Naive thymus-derived CD8-positive, alpha-beta T cell (primary cell): ENCODE data around the gene CMIP. TPM values are rescaled to one million over a fixed set of nuclear protein-coding genes. Genes with fewer than 3 reads are reported as not detected.

ENCODE experiments used
- ATAC-seq, 2 donors: fragments of 150-1000 bp; cut with Tn5 transposase in 1 of 2; sonication (Bioruptor Pico), chemical (Tn5 transposase) in 1 of 2; 1 replicate in 1 of 2; 2 replicates in 1 of 2; pipeline ENCODE4 v1.10.0; 2021; ENCODE audit warnings: mild to moderate bottlenecking in 2 of 2, moderate library complexity in 2 of 2
- POLR2A ChIA-PET: fragments of 350-600 bp; sonication (Branson Sonifier 250); formaldehyde crosslinking; loops from one replicate; lab custom pipeline; 2021; ENCODE audit warnings: antibody characterized with exemption; lab: Charles Lee
- DNase-seq, 10 donors: peaks; one replicate each; pipeline versions ENCODE4 v3.0.0 to v3.0.0-alpha.2; 2020 to 2022
- H3K27ac Mint-ChIP-seq, 10 donors: one replicate each; pipeline ENCODE4 v1.8.0; 2020 to 2022; ENCODE audit warnings: mild to moderate bottlenecking in 10 of 10, mixed read lengths in 10 of 10, moderate library complexity in 4 of 10, inconsistent platforms in 1 of 10
- H3K27me3 Mint-ChIP-seq, 5 donors: one replicate each; pipeline ENCODE4 v1.8.0; 2021 to 2022; ENCODE audit warnings: mixed read lengths in 5 of 5
- H3K36me3 Mint-ChIP-seq, 3 donors: one replicate each; pipeline ENCODE4 v1.8.0; 2020 to 2022; ENCODE audit warnings: mixed read lengths in 3 of 3, mild to moderate bottlenecking in 2 of 3, inconsistent platforms in 1 of 3
- H3K4me1 Mint-ChIP-seq, 4 donors: one replicate each; pipeline ENCODE4 v1.8.0; 2021 to 2022; ENCODE audit warnings: mixed read lengths in 4 of 4
- H3K4me3 Mint-ChIP-seq, 10 donors: one replicate each; pipeline ENCODE4 v1.8.0; 2020 to 2022; ENCODE audit warnings: mild to moderate bottlenecking in 10 of 10, mixed read lengths in 10 of 10, moderate library complexity in 6 of 10, inconsistent platforms in 1 of 10
- H3K9me3 Mint-ChIP-seq, 9 donors: one replicate each; pipeline ENCODE4 v1.8.0; 2020 to 2022; ENCODE audit warnings: mixed read lengths in 9 of 9, mild to moderate bottlenecking in 3 of 9, inconsistent platforms in 1 of 9, moderate library complexity in 1 of 9
- polyA plus RNA-seq, 3 donors: library from polyadenylated mRNA; unstranded; fragments of 300-500 nt; fragmentation: Illumina TruSeq; gene quantifications; one replicate each; pipeline ENCODE4 v1.2.3, GENCODE V29; 2021
- total RNA-seq, 8 experiments: library from RNA in 2 of 8; stranded (reverse) in 2 of 8; gene quantifications; one replicate each; pipeline ENCODE4 v1.2.3 and lab custom pipeline; 2021 to 2026

The CMIP gene
- total and polyA plus RNA-seq, 5 experiments from 2014 or later, result 0.31 to 41.5 (median 1.3) TPM

DNA sequence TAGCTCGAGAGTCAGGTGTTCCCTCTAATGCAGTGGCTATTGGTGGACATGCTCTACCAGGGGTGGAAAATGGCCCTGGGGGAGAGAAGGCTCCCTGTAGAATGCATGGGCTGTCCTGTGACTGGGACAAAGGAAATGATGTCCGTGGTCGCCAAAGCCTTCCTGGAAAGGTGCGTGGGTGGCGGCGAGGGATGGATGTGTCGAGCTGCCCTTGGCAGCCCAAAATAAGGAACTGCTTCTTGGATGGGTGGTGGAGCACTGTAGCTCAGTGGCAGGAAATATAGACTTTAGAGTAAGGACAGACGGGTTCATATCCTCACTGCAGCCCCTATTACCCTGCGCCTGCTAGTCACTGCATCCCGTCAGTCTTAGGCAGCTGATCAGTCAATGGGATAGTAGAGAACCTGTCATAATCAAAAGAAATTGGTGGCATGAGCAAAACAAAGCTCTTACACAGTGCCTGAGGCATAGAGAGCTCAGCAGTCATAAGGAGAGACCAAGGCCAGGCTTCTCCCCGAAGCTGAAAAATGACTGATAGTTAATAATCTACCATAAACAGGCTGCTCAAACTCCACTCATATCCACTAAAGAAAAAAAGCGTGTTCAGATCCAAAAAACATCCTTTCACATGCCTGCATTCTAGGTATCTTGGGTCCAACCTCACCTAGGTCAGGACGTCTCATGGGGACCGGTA lies 211.0 kb downstream of the CMIP start:
- Mint-ChIP-seq H3K4me1 (peaks cover 0 to 10% (median 0%) of the 10 kb centered on the region in 4 donors), H3K36me3 (peaks cover 0 to 69% (median 6%) of the 10 kb centered on the region in 3 donors), H3K27me3 (no peaks in the 10 kb centered on the region), H3K4me3 (no peak overlapping the region), H3K9me3 (no peaks in the 10 kb centered on the region), H3K27ac (peak overlapping the region in 8 of 10 donors; percentile 2 to 63 (median 32))
- DNase-seq (no peak), ATAC-seq (no peak)
- POLR2A ChIA-PET, result no interaction called here

GRCh38 chr16:81657224-81657623 lies 212.6 kb downstream of the CMIP start:
- ATAC-seq (no peak), DNase-seq (no peak)
- Mint-ChIP-seq H3K9me3 (no peaks in the 10 kb centered on the region), H3K4me3 (no peak overlapping the region), H3K36me3 (peaks cover 0 to 71% (median 4%) of the 10 kb centered on the region in 3 donors), H3K27me3 (no peaks in the 10 kb centered on the region), H3K4me1 (peaks cover 0 to 10% (median 0%) of the 10 kb centered on the region in 4 donors), H3K27ac (peak overlapping the region in 3 of 10 donors; percentile 40 to 62 (median 55))
- POLR2A ChIA-PET, result no interaction called here

DNA sequence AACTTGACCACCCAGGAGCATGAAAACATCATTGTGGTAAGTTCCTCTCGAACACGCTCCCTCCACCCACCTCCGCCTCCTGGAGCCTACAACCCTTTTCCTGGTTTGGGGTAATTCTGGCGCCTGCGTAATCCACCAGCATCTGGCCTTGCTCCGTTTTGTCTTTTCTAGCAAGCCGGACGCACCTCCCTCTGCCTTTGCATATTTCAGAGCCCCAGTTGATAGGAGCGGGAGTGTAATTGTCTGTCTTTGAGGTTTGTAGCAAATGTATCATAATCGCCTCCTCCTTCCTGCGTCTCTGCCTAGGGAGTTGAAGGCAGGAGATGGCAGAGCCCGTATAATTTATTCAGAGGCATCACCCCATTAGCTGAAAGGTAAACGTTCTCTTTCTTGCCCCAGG lies 213.2 kb downstream of the CMIP start:
- H3K27ac Mint-ChIP-seq, result peak overlapping the region in 6 of 10 donors; percentile 8 to 62 (median 48)
- POLR2A ChIA-PET, result no interaction called here
- no peak for DNase-seq
- no peak for ATAC-seq
- no peaks in the 10 kb centered on the region for H3K27me3 Mint-ChIP-seq
- no peaks in the 10 kb centered on the region for H3K9me3 Mint-ChIP-seq
- H3K36me3 Mint-ChIP-seq, result peaks cover 0 to 74% (median 4%) of the 10 kb centered on the region in 3 donors
- H3K4me1 Mint-ChIP-seq, result peaks cover 0 to 10% (median 0%) of the 10 kb centered on the region in 4 donors
- H3K4me3 Mint-ChIP-seq, result no peak overlapping the region

GRCh38 chr16:81658373-81658772 lies 213.8 kb downstream of the CMIP start:
- ATAC-seq (no peak), DNase-seq (no peak)
- Mint-ChIP-seq H3K4me1 (peaks cover 0 to 10% (median 0%) of the 10 kb centered on the region in 4 donors), H3K27ac (peak overlapping the region in 5 of 10 donors; percentile 20 to 75 (median 55)), H3K36me3 (peaks cover 0 to 74% (median 2%) of the 10 kb centered on the region in 3 donors), H3K27me3 (no peaks in the 10 kb centered on the region), H3K9me3 (no peaks in the 10 kb centered on the region), H3K4me3 (no peak overlapping the region)
- POLR2A ChIA-PET, result no interaction called here

DNA sequence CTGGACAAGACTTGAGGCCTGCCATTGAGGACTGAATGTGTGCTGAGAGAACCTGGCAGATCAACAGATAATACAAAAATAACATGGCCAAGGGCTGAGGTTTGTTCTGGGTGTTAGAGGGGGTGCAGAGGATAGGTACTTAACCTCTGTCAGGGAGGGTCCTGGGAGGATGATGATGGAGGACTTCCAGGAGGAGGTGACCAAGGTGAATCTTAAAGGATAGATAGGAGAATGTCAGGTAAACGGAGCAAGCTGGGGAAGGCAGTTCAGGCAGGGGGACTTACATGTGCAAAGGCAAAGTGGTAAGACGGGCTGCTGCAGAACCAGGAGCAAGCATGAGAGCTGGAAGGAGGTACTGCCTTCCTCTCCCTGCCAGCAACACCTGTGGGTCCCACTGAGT lies 214.6 kb downstream of the CMIP start:
- DNase-seq (no peak), ATAC-seq (no peak)
- H3K4me1 Mint-ChIP-seq, result peaks cover 0 to 10% (median 0%) of the 10 kb centered on the region in 4 donors
- no peak overlapping the region for H3K4me3 Mint-ChIP-seq
- H3K9me3 Mint-ChIP-seq, result no peaks in the 10 kb centered on the region
- POLR2A ChIA-PET, result interaction anchor here (0.8 kb wide), 1 partner anchor 20 kb away, joined by 3 read pairs; no protein-coding TSS in a partner anchor
- H3K36me3 Mint-ChIP-seq, result peaks cover 0 to 77% (median 4%) of the 10 kb centered on the region in 3 donors
- peak overlapping the region in 5 of 10 donors; percentile 6 to 79 (median 8) for H3K27ac Mint-ChIP-seq
- H3K27me3 Mint-ChIP-seq, result no peaks in the 10 kb centered on the region

GRCh38 chr16:81661082-81661481 lies 216.5 kb downstream of the CMIP start:
- DNase-seq (no peak), ATAC-seq (no peak)
- Mint-ChIP-seq H3K9me3 (no peaks in the 10 kb centered on the region), H3K27ac (no peak overlapping the region), H3K4me3 (no peak overlapping the region), H3K27me3 (no peaks in the 10 kb centered on the region), H3K36me3 (peaks cover 5 to 76% (median 12%) of the 10 kb centered on the region in 3 donors), H3K4me1 (peaks cover 0 to 7% (median 0%) of the 10 kb centered on the region in 4 donors)
- POLR2A ChIA-PET, result no interaction called here

DNA sequence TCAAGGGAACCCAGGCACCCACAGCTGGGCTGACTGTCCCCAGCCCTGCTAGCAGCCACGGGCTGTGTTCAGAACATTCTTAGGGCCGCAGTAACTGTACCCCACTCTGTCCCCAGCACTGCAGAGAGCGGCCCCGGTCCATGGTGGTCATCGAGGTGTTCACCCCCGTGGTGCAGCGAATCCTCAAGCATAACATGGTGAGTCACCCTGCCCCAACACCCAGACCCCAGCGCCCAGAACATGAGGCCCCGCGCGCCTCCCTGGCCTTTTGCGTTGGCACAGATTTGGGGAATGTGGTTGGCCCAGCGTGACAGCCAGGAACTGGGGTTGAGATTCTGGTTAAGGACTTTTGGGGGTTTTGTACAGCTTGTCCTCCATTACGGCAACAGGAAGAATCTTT lies 219.5 kb downstream of the CMIP start:
- POLR2A ChIA-PET, result no interaction called here
- no peak for DNase-seq
- ATAC-seq, result no peak
- Mint-ChIP-seq H3K4me3 (no peak overlapping the region), H3K9me3 (no peaks in the 10 kb centered on the region), H3K27ac (peak overlapping the region in 1 of 10 donors; percentile 70), H3K4me1 (peaks cover 0 to 3% (median 0%) of the 10 kb centered on the region in 4 donors), H3K27me3 (no peaks in the 10 kb centered on the region), H3K36me3 (peaks cover 5 to 63% (median 9%) of the 10 kb centered on the region in 3 donors)

- Mint-ChIP-seq H3K9me3 (peaks cover 0 to 2% (median 0%) of the 10 kb centered on the region in 9 donors), H3K36me3 (peaks cover 5 to 60% (median 13%) of the 10 kb centered on the region in 3 donors), H3K27me3 (no peaks in the 10 kb centered on the region), H3K4me1 (peaks cover 0 to 3% (median 0%) of the 10 kb centered on the region in 4 donors), H3K27ac (peak overlapping the region in 6 of 10 donors; percentile 1 to 70 (median 47)), H3K4me3 (no peak overlapping the region)
- no peak for DNase-seq
- POLR2A ChIA-PET, result no interaction called here
- no peak for ATAC-seq
Observed at GRCh38 chr16:81665588-81665987, 221.0 kb downstream of the CMIP start.

- Mint-ChIP-seq H3K27ac (peak overlapping the region in 3 of 10 donors; percentile 1 to 24 (median 22)), H3K4me1 (peaks cover 0 to 3% (median 0%) of the 10 kb centered on the region in 4 donors), H3K36me3 (peaks cover 5 to 61% (median 14%) of the 10 kb centered on the region in 3 donors), H3K4me3 (no peak overlapping the region), H3K27me3 (no peaks in the 10 kb centered on the region), H3K9me3 (peaks cover 0 to 2% (median 0%) of the 10 kb centered on the region in 9 donors)
- DNase-seq, result no peak
- POLR2A ChIA-PET, result no interaction called here
- no peak for ATAC-seq
Observed at GRCh38 chr16:81666113-81666512, 221.5 kb downstream of the CMIP start.

DNA sequence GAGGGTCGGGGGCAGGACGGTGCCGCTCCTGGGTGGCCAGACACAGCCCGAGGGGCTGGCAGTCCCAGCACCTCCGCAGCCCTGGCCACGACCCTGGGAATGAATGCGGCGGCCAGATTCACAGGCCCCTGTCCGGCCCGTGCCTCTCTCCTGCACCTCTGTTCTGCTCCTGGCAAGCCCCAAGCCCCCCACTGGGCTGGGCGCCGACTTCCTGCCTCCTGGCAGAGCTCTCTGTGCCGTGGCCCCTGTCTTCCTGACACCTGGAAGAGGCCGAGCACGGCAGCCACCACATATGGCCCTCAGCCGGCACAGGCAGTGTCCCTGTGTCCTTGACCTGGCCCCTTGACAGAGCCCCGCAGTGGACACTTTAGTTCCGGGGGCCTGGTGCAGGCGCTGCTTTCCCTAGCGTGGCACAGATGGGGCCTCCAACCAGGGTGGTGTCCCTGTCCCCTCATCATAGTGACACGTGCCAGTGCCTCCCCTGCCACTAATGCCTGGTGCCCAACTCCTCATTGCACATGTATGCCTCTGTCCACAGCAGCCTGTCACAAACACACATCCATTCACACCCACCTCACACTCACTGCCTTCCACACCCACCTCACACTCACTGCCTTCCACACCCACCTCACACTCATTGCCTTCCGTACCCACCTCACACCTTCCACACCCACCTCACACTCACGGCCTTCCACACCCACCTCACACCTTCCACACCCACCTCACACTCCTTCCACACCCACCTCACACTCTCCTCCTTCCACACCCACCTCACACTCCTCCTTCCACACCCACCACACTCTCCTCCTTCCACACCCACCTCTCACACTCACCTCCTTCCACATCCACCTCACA lies 223.9 kb downstream of the CMIP start:
- Mint-ChIP-seq H3K4me1 (peaks cover 0 to 5% (median 0%) of the 10 kb centered on the region in 4 donors), H3K36me3 (peaks cover 5 to 60% (median 18%) of the 10 kb centered on the region in 3 donors), H3K9me3 (peaks cover 0 to 2% (median 0%) of the 10 kb centered on the region in 9 donors), H3K4me3 (no peak overlapping the region), H3K27me3 (no peaks in the 10 kb centered on the region), H3K27ac (peak overlapping the region in 1 of 10 donors; percentile 84)
- DNase-seq (no peak), ATAC-seq (no peak)
- POLR2A ChIA-PET, result no interaction called here

DNA sequence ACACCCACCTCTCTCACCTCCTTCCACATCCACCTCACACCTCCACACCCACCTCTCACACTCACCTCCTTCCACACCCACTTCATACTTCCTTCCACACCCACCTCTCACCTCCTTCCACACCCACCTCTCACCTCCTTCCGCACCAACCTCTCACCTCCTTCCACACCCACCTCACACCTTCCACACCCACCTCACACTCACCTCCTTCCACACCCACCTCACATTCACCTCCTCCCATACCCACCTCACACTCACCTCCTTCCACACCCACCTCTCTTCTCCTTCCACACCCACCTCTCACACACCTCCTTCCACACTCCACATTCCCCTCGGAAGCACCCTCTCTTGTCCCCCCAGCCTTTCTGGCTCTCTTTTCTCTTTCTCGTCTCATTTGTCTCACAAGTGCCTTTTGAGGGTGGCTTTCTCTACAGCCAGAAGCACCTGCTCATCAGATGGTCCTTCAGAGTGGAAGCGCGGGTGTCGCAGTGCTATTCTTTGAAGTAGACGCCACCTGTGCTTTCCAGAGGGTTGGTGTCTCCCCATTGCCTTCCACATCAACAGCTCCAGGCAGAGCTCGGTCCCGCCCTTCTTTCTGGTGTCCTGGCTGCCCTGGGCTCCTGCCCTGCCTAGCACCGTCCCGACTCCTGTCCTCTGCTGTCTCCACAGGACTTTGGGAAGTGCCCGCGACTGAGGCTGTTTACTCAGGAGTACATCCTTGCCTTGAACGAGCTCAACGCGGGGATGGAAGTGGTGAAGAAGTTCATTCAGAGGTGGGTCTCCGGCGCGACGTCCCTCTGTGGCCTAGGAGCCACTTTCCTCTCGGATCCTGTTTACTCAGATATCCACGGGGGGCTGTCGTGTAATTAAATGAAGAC lies 225.1 kb downstream of the CMIP start:
- H3K4me3 Mint-ChIP-seq, result no peak overlapping the region
- H3K27me3 Mint-ChIP-seq, result no peaks in the 10 kb centered on the region
- H3K36me3 Mint-ChIP-seq, result peaks cover 3 to 57% (median 13%) of the 10 kb centered on the region in 3 donors
- H3K4me1 Mint-ChIP-seq, result peaks cover 0 to 5% (median 0%) of the 10 kb centered on the region in 4 donors
- peak overlapping the region in 5 of 10 donors; percentile 25 to 72 (median 38) for H3K27ac Mint-ChIP-seq
- no peak for DNase-seq
- no peak for ATAC-seq
- POLR2A ChIA-PET, result no interaction called here
- peaks cover 0 to 2% (median 0%) of the 10 kb centered on the region in 9 donors for H3K9me3 Mint-ChIP-seq
